ENCODE measurements around the gene LOXL3.

DNA sequence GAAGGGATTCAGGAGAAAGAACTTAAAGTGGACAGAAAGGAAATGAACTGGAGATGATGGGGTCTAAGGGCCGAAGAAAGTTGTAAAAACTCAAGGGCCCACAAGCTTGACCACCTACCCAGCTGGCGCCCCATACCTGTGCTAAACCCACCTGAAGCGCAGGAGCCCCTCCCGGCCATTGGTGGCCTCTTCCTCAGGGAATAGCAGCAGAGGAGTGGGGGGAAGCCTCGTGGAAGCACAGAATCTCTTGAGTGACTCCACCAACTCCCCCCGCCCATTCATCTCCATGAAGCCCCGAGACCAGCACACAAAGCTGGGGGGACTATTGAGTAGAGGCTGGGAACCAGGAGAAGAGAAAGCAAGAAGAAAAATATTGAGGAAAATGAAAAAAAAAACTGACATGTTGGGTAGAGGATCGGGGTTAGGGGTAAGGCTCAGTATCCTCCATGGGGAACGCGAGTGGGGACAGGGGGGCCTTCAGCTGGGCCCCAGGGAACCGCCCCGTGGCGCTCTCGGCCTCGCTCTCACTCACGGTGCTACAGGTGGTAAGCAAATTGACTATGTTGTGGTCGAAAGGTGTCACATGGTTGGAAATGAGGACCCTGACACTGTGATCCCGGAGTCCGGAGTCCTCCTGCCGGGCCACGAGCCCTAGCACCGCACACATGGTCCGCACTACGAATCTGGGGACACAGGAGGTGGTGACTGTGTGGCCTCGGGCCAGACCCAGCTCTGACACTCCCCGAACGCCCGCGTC is 25.0 kb downstream of the LOXL3 start:
- TF ChIP-seq CTCF (conservative IDR thresholded peaks at IDR 0.05; ENCODE audit: low read depth, low read length) (no peak), EZH2 (IDR thresholded peaks at IDR 0.05; ENCODE audit: borderline replicate concordance, low read depth, low read length, poor library complexity, severe bottlenecking) (no peak)
